ENCODE measurements around the gene NEO1.

NEO1 gene, protein sequence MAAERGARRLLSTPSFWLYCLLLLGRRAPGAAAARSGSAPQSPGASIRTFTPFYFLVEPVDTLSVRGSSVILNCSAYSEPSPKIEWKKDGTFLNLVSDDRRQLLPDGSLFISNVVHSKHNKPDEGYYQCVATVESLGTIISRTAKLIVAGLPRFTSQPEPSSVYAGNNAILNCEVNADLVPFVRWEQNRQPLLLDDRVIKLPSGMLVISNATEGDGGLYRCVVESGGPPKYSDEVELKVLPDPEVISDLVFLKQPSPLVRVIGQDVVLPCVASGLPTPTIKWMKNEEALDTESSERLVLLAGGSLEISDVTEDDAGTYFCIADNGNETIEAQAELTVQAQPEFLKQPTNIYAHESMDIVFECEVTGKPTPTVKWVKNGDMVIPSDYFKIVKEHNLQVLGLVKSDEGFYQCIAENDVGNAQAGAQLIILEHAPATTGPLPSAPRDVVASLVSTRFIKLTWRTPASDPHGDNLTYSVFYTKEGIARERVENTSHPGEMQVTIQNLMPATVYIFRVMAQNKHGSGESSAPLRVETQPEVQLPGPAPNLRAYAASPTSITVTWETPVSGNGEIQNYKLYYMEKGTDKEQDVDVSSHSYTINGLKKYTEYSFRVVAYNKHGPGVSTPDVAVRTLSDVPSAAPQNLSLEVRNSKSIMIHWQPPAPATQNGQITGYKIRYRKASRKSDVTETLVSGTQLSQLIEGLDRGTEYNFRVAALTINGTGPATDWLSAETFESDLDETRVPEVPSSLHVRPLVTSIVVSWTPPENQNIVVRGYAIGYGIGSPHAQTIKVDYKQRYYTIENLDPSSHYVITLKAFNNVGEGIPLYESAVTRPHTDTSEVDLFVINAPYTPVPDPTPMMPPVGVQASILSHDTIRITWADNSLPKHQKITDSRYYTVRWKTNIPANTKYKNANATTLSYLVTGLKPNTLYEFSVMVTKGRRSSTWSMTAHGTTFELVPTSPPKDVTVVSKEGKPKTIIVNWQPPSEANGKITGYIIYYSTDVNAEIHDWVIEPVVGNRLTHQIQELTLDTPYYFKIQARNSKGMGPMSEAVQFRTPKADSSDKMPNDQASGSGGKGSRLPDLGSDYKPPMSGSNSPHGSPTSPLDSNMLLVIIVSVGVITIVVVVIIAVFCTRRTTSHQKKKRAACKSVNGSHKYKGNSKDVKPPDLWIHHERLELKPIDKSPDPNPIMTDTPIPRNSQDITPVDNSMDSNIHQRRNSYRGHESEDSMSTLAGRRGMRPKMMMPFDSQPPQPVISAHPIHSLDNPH (N-terminal part only)

DNA sequence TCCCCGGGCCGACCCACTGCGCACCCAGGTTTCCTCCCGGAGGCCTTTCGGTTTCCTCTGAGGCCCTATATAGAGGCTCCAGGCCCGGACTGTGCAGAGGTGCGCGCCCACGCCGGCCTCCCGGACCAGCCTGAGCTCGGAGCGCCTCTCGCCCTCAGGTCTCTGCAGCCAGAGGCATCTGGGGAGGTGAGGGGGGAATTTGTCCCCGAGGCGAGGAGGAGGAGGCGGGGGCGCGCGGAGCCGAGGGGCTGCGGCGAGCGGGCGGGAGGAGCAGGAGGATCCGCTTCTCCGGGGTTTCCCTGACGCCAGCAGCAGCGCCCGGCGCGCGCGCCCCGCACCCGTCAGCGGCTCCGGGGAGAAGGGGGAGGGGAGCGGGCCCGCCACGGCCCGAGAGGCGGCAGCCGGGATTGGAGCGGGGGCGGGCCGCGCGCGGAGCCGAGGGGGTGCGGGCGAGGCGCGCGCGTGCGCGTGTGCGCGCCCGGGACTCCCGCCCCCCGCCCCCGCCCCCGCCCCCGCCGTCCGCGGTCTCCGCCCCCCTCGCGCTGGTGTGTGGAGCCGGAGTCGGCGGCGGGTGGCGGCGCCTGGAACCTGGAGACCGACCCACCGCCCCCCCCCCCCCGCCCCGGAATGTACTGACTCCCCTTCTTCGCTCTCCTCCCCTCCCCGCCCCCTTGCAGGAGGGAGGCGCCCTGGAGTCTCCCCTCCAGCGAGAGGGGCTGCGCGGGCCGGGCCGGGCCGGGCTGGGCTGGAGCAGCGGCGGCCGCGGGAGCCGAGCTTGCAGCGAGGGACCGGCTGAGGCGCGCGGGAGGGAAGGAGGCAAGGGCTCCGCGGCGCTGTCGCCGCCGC, at the start of gene NEO1:
Gene NEO1, plus strand, starts transcription at position 657 of the 846 bp plus-strand sequence. CDS start 213 bp downstream, outside the sequence.
- DNase-seq (ENCODE audit: low spot score) = peak; percentile 89

DNA sequence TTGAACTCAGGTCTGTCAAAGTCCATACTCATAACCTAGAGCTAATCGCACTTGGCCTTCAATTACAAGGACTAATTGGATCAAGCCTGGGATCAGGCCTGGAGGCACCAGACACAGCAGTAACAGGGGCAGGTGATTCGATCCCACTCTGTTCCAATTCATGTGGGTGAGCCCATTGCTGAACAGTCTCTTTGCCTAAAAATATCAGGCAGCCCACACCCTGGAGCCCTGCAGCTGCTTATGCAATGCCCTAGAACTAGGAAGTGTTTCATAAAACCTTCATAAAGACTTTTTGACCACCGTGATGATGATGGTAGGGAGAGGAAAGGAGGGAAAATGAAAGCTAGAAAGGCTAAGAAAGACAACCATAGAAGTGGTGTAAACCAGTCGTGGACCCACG, 47.8 kb upstream of the NEO1 start:
- FAIRE-seq (no peak), DNase-seq (ENCODE audit: low spot score) (no peak)

More for the DNA sequence above, at the start of gene NEO1:
- FAIRE-seq = peak; percentile 13

DNA sequence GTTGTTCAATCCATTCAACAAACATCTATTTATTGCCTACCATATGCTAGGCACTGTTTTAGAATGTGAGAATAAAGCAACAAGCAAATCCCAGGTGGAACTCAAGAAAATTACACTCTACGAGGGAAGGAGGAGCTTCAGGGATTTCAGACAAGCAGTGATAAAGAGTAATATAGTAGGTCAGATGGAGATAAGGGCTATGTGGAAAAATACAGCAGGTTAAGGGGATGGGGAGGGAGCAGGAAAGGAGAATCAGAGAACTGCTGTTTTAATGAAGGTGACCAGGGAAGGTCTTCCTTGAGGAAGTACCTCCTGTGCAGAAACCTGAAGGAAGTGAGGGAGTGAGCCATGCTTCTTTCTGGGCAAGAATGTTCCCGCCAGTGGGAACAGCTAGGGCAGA, 47.2 kb upstream of the NEO1 start:
- no peak for FAIRE-seq

DNA sequence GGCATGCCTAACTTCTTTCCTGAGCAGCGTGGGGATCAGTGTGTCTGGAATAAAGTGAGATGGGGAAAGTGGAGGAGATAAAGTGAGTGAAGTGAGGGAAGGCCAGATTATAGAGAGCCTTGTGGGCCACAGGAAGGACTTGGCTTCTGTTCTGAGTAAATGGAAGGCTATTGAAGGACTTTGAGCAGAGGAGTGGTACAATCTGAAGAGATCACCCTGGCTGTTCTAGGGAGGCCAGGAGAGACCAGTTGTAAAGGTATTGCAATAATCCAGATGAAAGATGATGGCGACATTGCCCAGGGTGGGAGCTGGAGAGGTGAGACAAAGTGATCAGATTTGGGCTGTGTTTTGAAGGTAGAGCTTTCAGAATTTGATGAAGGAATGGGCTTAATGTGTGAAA, 46.8 kb upstream of the NEO1 start:
- FAIRE-seq (no peak), DNase-seq (ENCODE audit: low spot score) (no peak)

More for the DNA sequence above, 47.2 kb upstream of the NEO1 start:
- DNase-seq (ENCODE audit: low spot score) = no peak

DNA sequence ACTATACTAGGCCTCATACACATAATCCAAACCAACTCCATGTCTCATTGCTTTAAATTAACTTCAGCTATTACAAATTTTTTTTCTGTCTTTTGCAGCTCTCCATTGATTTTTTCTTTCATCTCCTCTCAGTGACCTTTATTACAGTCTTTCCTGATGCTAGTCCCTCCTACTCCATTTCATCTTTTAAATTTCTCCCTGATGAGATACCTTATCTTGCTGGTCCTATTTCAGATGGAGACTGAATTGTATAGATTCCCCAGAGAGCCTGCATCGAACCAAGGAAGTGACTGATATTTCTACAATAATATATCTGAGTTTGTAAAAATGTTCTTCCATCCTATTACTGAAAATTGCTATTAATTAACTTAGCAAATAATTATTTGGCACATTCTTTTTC, 45.7 kb upstream of the NEO1 start:
- DNase-seq (ENCODE audit: low spot score) (no peak), FAIRE-seq (no peak)

DNA sequence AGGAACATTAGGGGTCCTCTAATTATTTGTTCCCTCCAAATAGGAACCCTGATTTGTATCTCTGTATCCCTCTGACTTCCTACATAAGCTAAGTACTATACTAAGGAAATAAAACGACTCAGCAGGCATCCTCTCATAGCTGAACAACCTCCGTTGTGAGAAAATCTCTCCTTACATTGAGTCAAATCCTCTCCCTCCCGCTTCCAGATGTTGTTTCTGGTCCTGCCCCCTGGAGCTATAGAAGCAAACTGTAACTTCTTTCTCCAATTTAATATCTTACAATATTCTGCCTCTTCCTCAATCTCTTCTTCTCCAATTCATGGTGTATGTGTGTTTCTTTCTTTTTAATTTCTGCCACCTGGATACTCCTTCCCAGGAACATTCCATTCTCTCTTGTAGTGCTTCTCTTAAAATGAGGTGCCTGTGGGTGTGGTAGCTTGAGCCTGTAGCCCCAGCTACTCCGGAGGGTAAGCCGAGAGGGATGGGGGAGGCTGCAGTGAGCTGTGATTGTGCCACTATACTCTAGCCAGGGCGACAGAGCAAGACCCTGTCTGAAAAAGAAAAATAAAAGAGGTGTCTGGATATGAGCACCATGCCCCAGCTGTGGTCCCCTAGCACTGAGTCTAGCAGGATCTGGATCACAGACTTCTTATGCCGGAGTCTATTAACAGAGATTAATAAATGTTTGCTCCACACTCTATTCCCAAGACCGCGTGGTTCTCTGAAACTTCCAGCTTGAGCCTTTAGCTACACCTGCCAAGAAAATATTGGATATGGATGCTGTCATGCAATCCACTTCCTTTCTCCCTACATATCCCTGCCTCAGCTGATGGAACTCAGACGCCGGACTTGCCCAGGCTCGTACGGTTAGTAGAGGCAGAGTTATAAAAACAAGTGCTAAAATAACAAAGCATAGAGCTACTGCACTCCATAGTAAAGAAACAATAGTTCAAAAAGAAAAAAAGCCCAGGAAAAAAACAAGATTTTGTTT, 42.9 kb upstream of the NEO1 start:
- FAIRE-seq (no peak), DNase-seq (ENCODE audit: low spot score) (no peak)

DNA sequence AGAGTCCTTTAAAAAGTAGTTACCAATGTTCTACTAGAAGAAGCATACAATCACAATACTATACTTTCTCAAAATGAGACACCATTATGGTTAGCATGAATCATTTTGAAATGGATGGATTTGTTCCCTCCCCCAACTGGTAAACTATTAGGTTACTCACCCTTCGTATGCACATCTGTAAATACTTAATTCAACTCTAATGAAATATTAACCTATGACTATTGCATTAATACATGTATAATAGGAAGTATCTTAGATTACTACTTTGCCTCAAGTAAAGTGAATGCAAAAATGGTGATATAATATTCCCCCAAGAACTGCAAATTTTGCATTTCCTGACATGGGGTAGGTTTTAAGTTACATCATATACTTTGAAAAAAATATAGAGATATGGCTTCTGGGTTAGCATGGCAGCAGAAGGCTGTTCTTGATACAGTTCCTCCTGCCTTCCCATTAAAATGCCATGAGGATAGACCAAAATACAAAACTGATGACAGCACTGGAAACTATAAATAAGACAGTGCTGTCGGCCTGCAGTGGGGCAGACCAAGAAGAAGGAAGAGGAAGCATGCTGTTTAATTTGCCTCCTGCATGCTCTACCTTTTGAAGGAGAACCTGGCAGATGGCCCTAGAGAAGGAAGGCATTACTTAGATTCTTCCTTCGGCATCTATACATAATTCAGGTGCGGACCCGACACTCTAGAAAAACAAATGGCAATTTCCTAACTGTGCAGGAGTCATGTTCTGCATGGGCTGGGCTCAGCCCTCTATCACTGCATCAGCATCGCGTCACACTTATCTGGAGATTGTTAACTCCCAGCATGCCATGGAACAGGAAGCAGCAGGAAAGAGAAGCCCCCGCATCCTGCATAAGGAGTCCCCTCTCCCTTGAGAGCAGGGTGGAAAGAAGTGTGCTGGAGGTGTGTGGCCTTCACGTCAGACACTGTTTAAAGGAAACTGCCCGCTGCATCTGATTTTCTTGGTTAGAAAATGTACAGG, 41.8 kb upstream of the NEO1 start:
- no peak for DNase-seq (ENCODE audit: low spot score)
- FAIRE-seq = no peak

DNA sequence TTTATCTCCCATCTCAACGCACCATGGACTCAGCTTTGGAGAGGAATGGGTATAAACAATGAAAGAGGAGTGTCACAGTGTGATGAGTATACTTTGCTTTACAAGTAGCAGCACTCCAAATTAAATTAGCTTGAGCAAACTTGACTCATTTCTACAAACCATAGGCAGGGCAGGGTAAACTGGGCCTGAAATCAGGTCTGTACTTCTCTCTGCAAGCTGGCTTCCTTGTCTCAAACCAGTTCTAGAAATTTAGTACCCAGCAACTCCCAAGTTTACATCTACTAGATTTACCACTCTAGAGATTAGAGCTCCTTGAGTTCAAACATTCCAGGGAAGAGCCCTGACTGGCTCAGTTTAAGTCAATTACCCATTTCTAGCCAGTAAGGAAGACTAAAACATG, 37.4 kb upstream of the NEO1 start:
- DNase-seq (ENCODE audit: low spot score) (no peak), FAIRE-seq (no peak)

DNA sequence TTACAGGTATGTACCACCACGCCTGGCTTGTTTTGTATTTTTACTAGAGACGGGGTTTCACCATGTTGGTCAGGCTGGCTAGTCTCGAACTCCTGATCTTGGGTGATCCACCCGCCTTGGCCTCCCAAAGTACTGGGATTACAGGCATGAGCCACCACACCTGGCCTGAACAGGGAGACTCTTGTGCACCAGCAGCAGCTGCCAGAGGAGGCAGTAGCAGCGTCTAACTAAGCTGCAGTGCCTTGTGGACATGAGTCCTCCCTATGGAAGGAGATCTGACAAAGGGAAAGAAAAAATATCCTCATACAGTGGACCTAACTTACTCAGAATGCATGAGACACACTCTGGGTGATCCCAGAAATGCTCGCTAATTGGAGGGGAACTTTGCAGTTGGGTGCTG, 36.8 kb upstream of the NEO1 start:
- FAIRE-seq = no peak
- DNase-seq (ENCODE audit: low spot score) = no peak

DNA sequence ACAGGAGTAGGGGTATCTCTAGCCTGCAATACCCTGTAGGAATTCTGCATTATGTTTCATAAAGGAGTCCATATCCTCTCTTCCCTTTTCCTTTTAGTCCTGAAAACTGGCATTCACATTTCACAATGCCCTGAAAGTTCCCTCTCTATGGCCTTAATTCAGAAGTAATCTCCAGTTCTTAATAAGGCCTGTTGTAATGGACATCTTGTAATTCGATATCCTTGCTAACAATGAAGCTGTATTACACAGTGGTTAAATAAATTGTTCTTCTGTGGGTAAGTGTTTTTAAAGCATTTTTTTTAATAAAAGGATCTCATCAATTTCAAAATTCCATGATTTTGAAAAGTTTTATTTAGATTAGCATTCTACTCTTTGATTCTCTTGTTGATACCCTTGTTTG, 34.3 kb upstream of the NEO1 start:
- no peak for FAIRE-seq
- DNase-seq (ENCODE audit: low spot score) = no peak

DNA sequence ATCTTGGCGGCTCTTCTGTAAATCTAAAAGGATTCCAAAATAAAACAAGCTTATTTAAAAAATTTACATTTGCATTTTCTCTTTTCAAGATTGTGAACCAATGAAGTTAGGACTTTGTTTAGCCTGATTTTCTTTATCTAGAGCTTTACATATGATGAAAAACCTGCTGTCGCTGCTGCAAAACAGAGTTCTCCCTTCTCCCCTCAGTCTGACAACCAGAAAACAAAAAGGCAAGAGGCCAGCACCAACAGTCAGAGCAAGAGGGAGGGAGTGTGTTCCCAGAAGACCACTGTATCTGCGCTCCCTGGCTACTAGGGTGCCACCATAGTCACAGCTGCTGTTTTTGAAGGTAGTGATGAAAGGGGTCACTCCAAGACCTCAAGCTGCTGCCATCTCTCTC, 33.1 kb upstream of the NEO1 start:
- FAIRE-seq = no peak
- no peak for DNase-seq (ENCODE audit: low spot score)

DNA sequence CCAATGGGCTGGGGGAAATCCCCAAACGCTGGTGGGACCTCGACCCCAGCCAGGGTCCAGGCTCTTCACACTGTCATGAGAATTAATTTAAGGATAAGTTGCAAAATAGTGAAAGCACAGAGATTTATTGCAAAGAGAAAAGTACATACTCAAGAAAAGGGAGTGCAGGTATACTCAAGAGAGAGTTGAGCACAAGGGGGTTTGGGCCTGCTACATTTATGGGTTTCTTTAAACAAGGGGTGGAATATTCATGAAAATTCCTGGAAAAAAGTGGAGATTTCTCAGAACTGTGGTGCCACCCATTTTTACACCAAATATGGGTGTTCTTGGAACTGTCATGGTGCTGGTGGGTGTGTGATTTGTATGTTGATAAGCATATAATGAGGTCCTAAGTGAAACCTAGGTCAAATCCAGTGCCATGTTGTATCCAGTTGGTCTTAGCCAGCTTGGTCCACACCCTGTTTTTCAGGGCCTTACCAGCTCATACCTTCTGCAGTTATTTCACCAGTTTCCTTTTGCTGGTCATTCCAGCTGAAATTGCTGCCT, 32.6 kb upstream of the NEO1 start:
- no peak for DNase-seq (ENCODE audit: low spot score)
- FAIRE-seq = no peak

DNA sequence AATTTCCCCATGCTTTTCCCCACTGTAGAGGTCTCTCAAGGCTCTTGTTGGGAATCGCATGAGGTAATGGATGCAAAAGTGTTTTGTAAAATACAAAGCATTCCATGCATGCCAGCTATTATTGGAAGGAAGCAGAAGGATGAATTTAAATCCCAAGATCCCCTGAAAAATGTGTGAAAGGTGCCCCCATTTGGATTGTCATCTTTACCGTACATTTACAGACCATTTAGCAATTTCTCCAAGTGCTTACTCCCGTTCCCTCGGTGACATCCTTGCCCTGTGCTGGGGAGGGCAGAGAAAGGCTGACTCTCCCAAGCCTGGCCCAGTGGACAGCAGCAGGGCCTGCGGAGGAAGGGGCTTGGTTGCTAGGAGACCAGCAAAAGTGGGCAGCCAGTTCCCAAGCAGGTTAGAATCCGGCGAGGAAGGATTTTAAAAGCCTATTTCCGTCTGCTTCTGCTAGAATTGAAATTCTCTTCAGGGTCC, 31.1 kb upstream of the NEO1 start:
- FAIRE-seq = no peak
- no peak for DNase-seq (ENCODE audit: low spot score)

DNA sequence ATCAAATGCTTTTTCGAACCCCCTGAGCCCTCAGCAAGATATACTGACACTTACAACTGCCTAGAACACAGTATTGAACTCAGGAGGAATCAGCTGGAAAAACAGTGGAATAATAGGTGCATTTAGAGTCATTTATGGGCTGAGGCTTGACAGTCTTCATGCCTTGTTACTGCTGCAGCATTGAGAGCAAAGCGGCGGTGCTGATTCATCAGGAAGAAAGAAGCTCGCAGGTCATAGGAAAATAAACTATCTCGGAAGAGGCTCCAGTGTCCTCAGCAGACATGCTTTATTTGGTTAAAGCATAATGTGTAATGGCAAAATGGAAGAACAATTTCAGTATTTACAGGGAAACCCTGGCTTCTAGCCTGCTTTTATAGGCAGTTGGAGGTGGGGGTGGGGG, 30.1 kb upstream of the NEO1 start:
- DNase-seq (ENCODE audit: low spot score) (no peak), FAIRE-seq (no peak)

DNA sequence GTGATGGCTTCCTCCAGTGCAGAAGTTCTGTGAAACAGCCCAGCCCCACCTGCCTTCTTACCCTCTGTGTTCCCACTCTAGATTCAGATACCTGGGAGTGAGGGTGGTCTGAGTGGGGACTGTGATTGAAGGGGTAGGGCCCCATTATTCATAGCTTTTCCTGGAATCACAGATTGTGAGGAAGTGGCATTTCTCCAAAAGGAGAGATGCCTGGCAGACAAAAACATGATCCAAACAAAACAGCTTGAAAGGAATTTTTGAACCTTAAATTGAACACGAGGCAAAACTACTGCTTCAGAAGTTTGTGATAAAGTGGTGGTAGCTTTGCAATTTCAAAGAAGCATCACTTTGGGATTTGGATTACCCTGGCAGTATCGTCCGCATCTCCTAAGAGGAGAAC, 29.2 kb upstream of the NEO1 start:
- FAIRE-seq (no peak), DNase-seq (ENCODE audit: low spot score) (no peak)

DNA sequence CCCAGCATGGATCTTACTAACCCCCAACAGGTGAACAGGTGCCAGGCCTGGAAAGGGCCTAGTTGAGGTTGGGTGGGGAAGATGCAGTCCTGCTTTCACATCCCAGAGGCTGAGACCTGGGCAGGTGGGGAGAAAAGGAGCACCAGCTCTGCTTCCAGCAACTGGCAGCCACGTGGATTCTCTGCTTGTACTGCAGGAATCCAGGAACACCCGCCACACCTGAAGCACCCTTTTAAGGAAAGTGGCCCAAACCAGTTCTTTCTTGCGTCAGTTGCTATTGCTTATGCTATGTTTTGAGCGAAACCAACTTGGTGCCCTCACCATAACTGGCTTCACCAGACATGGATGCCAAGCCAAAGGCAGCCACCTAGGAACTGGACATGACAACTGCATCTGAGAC, 28.1 kb upstream of the NEO1 start:
- FAIRE-seq (no peak), DNase-seq (ENCODE audit: low spot score) (no peak)

DNA sequence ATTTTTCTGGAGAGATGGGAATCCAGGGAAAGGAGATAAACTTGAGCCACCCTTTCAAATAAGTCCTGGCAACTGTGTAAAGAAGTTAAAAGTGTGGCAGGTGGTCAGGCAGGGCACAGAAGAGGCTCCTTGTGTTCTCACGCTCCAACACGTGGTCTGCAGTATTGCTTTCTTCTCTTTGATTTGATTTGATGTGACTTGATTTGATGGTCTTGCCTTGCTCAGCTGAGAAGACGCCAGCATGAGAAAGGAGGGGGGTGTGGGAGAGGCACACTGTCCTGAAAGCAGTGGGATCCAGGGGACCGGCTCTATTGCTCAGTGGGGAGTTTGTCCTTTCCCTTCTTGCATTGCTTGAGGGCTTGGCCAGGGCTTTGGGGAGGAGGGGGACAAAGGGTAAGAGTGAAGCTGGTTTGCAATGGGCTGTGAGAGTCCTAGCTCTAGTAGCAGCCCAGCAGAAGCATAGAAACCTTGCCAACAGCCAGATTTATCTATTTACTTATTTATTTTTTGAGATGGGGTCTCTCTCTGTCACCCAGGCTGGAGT, 25.7 kb upstream of the NEO1 start:
- no peak for FAIRE-seq

DNA sequence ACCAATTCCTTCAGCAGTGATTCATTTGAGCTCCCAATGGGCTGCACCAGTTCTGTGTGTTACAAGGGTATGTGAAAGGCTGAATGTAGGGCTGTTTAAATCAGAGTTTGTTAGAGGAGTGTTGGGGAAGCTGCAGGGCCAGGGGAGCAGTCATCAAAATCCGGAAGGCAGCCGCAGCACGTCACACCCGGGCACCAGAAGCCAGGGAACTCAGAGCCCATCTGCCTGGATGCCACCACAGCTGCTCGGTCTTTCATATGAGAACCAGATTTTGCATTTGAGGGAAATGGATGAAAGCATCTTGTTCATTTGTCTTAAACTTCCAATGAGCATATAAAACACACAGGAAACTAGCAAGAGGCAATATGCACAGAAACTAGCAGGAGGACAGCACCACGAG, 24.2 kb upstream of the NEO1 start:
- no peak for DNase-seq (ENCODE audit: low spot score)
- FAIRE-seq = no peak

More for the DNA sequence above, 25.7 kb upstream of the NEO1 start:
- no peak for DNase-seq (ENCODE audit: low spot score)
